ENCODE data around the gene PCBP3. TPM values are rescaled to one million over a fixed set of nuclear protein-coding genes. Genes with fewer than 3 reads are reported as not detected.

Gene PCBP3
- total and polyA plus RNA-seq, 2 of the 8 experiments (the other 6 are each of a cell fraction or from before 2014, with no cell fraction given): 3.5 to 6.3 TPM

GRCh38 chr21:45971616-45972352, 328.3 kb downstream of the PCBP3 start:
- H3K4ac ChIP-seq (replicated peaks; ENCODE audit: insufficient read length, low read depth, low read length): peak overlapping the region; percentile 85
- H3K23ac ChIP-seq (ENCODE audit: insufficient read length): no peak overlapping the region
- H2BK5ac ChIP-seq (ENCODE audit: low read depth, low read length): peak overlapping the region; percentile 75; the same call in 1 of the 2 replicates
- no peak overlapping the region for H2AK5ac ChIP-seq (ENCODE audit: low read depth, low read length)
- no peaks in the 10 kb centered on the region for H3K79me2 ChIP-seq (ENCODE audit: control insufficient read depth in 1 of 2, insufficient read depth in 2 of 2, low read length in 2 of 2)
- no peak overlapping the region for H2AFZ ChIP-seq (ENCODE audit: low read length)
- no peak overlapping the region for H3K14ac ChIP-seq (ENCODE audit: insufficient read length)
- H3K36me3 ChIP-seq (ENCODE audit: control insufficient read depth in 2 of 4, insufficient read depth in 4 of 4, low read length in 3 of 4): no peaks in the 10 kb centered on the region
- H3K56ac ChIP-seq (replicated peaks; ENCODE audit: insufficient read length, low read depth, low read length): no peak overlapping the region
- no peak for DNase-seq (ENCODE audit: low read depth in 1 of 2, low spot score in 2 of 2)
- peaks cover 0 to 23% (median 11%) of the 10 kb centered on the region in 4 experiments; a peak in 4 of 7 replicates for H3K27me3 ChIP-seq (replicated peaks in 1 of 4; ENCODE audit: control insufficient read depth in 3 of 4, extremely low read depth in 1 of 4, insufficient read depth in 3 of 4, low read length in 3 of 4)
- CTCF ChIA-PET (ENCODE audit: partially characterized antibody): interaction anchor here (0.6 to 5.2 kb wide), 19 partner anchors 9 to 631 kb away, joined by 3 to 47 read pairs (median 4); partner anchors contain the start of gene C21orf58
- peak overlapping the region; percentile 92; the same call in 1 of the 2 replicates for H2BK15ac ChIP-seq (ENCODE audit: low read length)
- peak overlapping the region; percentile 49 for H4K5ac ChIP-seq (ENCODE audit: insufficient read length, low read depth, low read length)
- H2BK120ac ChIP-seq (replicated peaks; ENCODE audit: low read depth, low read length): peak overlapping the region; percentile 83
- H4K8ac ChIP-seq (ENCODE audit: extremely low read depth, insufficient read depth, low read length): no peak overlapping the region; the same call in 1 of the 2 replicates
- H3K4me3 ChIP-seq (ENCODE audit: extremely low read depth in 1 of 4, insufficient read depth in 2 of 4, low read depth in 3 of 4, low read length in 4 of 4): peak overlapping the region in 1 of 4 experiments; percentile 71; a peak in 1 of 8 replicates
- POLR2A ChIA-PET (ENCODE audit: partially characterized antibody): no interaction called here
- no peaks in the 10 kb centered on the region for H4K20me1 ChIP-seq (replicated peaks in 1 of 2; ENCODE audit: control insufficient read depth in 1 of 2, insufficient read depth in 2 of 2, low read length in 2 of 2)
- peak overlapping the region; percentile 79 for H4K91ac ChIP-seq (replicated peaks; ENCODE audit: insufficient read length, low read length)
- H2BK12ac ChIP-seq (ENCODE audit: low read depth, low read length): peak overlapping the region; percentile 44; the same call in 1 of the 2 replicates
- TF ChIP-seq TEAD4 (IDR thresholded peaks at IDR 0.05; ENCODE audit: low read depth, low read length) (no peak), GABPA (IDR thresholded peaks at IDR 0.05; ENCODE audit: borderline replicate concordance, insufficient read depth, low read length) (no peak), MAX (IDR thresholded peaks at IDR 0.05) (no peak), SIN3A (conservative IDR thresholded peaks at IDR 0.05 in 1 of 2, IDR thresholded peaks at IDR 0.05 in 1 of 2; ENCODE audit: low read depth in 1 of 2, low read length in 2 of 2) (no peak), E2F6 (IDR thresholded peaks at IDR 0.05) (no peak), KDM1A (IDR thresholded peaks at IDR 0.05; ENCODE audit: borderline replicate concordance, low read length) (no peak), CTBP2 (IDR thresholded peaks at IDR 0.05; ENCODE audit: borderline replicate concordance, insufficient read depth, insufficient read length, low read length) (no peak), PHF8 (conservative IDR thresholded peaks at IDR 0.05; ENCODE audit: low read depth, low read length) (no peak)
- 79% methylated on average over 17 of the region's 20 CpGs; no CpG with 5 or more reads in 1 of the 2 experiments for WGBS, 2 experiments (ENCODE audit: extremely low coverage in 1 of 2, insufficient coverage in 1 of 2, insufficient read length in 1 of 2, insufficient replicate concordance in 2 of 2, low coverage in 1 of 2, low lambda C conversion rate in 2 of 2, missing lambda C conversion rate in 1 of 2)
- no peak overlapping the region for H3K27ac ChIP-seq (ENCODE audit: low read depth, low read length)
- H2BK20ac ChIP-seq (ENCODE audit: low read length): no peak overlapping the region
- H3K23me2 ChIP-seq (ENCODE audit: low read depth, low read length): peaks cover 23% of the 10 kb centered on the region; the same call in 1 of the 2 replicates
- H3K18ac ChIP-seq (ENCODE audit: extremely low read depth, low read length): peak overlapping the region; percentile 71
- no peak overlapping the region for H3K9ac ChIP-seq (replicated peaks in 1 of 4; ENCODE audit: extremely low read depth in 1 of 4, low read depth in 3 of 4, low read length in 3 of 4)
- H3K9me3 ChIP-seq (ENCODE audit: insufficient read depth in 2 of 2, low read depth in 1 of 2, low read length in 1 of 2): no peaks in the 10 kb centered on the region
- H3K79me1 ChIP-seq (ENCODE audit: low read depth, low read length): no peaks in the 10 kb centered on the region
- FAIRE-seq: no peak
- H3K4me1 ChIP-seq (replicated peaks in 1 of 4; ENCODE audit: control insufficient read depth in 3 of 4, insufficient read depth in 4 of 4, low read length in 3 of 4): peaks cover 0 to 23% (median 15%) of the 10 kb centered on the region in 4 experiments; a peak in 6 of 7 replicates
- peak overlapping the region; percentile 97; a peak in 2 of 4 replicates for H3K4me2 ChIP-seq (ENCODE audit: insufficient read depth in 1 of 2, low read depth in 2 of 2, low read length in 2 of 2)
